Measurements from ENCODE around the gene CYSRT1.

- TF ChIP-seq, protein P1, sequence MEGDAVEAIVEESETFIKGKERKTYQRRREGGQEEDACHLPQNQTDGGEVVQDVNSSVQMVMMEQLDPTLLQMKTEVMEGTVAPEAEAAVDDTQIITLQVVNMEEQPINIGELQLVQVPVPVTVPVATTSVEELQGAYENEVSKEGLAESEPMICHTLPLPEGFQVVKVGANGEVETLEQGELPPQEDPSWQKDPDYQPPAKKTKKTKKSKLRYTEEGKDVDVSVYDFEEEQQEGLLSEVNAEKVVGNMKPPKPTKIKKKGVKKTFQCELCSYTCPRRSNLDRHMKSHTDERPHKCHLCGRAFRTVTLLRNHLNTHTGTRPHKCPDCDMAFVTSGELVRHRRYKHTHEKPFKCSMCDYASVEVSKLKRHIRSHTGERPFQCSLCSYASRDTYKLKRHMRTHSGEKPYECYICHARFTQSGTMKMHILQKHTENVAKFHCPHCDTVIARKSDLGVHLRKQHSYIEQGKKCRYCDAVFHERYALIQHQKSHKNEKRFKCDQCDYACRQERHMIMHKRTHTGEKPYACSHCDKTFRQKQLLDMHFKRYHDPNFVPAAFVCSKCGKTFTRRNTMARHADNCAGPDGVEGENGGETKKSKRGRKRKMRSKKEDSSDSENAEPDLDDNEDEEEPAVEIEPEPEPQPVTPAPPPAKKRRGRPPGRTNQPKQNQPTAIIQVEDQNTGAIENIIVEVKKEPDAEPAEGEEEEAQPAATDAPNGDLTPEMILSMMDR (conservative IDR thresholded peaks at IDR 0.05; ENCODE audit: low read length) = no peak
- no peak for TF ChIP-seq EZH2phosphoT487 (IDR thresholded peaks at IDR 0.05; ENCODE audit: borderline replicate concordance, low read depth, low read length)
Observed at GRCh38 chr9:137178201-137178938, 46.6 kb upstream of the CYSRT1 start.

All from OCI-LY7 (cell line).